Amygdala (tissue), 56 donors: ENCODE results near the gene SCGB1A1.

Experiments
- DNase-seq, 56 donors: peaks; one replicate each; lab custom pipeline; 2025; lab: John Stamatoyannopoulos, UW

The SCGB1A1 gene

GRCh38 chr11:62419314-62419929, 589 bp downstream of the SCGB1A1 start:
- peak in 1 of 56 donors; percentile 42 for DNase-seq

GRCh38 chr11:62419943-62420342, 1.1 kb downstream of the SCGB1A1 start:
- no peak for DNase-seq

GRCh38 chr11:62420882-62421281, 2.0 kb downstream of the SCGB1A1 start:
- DNase-seq, result no peak

- DNase-seq, result no peak
Measured at GRCh38 chr11:62421996-62422395, 3.2 kb downstream of the SCGB1A1 start.

- no peak for DNase-seq
Measured at GRCh38 chr11:62423012-62423411, 4.2 kb downstream of the SCGB1A1 start.

DNA sequence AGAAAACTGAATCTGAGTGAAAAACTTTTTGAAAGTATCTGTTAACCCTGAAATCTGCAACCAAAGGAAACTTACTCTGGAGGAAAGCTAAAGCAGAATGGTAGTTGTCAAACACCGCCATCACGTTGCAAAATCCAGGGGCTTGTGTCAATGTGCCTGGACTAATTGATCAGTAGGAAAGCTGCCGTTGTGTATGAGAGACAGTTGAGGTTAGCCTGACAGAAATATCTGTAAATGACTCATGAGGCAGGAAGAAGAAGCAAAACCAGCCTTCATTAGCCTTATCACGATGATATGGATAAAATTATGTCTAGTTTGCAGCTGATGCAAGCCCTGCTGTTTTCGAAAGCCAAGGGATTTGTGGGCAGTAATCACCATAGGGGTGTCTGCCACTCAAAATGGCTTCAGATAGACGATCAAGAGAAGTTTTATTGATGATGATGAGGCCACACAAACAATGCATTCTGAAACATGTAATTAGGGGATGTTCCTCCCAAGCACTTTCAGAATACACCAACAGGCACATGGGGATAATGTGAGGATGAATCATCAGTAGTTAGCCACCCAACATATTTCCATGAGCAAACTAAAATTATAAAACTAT, 8.9 kb downstream of the SCGB1A1 start:
- peak in 2 of 56 donors; percentile 7 to 31 for DNase-seq

DNA sequence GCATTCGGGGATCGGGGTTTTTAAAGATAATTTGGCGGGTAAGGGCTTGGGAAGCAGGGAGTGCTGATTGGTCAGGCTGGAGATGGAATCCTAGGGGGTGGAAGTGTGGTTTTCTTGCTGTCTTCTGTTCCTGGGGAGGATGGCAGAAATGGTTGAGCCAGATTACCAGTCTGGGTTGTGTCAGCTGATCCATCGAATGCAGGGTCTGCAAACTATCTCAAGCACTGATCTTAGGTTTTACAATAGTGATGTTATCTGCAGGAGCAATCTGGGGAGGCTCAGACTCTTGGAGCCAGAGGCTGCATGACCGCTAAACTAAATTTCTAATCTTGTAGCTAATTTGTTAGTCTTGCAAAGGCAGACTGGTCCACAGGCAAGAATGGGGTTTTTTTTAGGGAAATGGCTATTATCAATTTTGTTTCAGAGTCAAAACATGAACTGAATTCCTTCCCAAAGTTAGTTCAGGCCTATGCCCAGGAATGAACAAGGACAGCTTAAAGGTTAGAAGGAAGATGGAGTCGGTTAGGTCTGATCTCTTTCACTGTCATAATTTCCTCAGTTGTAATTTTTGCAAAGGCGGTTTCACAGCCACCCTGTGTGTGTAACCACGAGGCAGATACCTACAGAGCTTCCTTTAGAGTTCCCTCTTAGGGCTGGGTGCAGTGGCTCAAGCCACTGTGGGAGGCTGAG, 10.2 kb downstream of the SCGB1A1 start:
- DNase-seq, result no peak

DNA sequence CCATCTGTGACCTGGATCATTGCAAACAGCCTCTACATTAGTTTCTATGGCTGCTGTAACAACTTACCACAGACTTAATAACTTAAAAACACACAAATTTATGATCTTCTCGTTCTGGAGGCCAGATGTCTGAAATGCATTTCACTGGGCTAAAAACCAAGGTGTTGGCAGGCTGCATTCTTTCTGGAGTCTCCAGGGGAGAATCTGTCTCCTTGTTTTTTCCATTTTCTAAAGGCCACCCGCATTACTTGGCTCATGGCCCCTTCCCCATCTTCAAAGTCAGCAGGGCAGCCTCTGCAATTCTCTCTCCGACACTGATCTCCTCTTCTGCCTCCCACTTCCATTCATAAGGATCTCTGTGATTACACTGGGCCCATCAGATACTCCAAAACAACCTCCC, 11.6 kb downstream of the SCGB1A1 start:
- DNase-seq, result no peak

DNA sequence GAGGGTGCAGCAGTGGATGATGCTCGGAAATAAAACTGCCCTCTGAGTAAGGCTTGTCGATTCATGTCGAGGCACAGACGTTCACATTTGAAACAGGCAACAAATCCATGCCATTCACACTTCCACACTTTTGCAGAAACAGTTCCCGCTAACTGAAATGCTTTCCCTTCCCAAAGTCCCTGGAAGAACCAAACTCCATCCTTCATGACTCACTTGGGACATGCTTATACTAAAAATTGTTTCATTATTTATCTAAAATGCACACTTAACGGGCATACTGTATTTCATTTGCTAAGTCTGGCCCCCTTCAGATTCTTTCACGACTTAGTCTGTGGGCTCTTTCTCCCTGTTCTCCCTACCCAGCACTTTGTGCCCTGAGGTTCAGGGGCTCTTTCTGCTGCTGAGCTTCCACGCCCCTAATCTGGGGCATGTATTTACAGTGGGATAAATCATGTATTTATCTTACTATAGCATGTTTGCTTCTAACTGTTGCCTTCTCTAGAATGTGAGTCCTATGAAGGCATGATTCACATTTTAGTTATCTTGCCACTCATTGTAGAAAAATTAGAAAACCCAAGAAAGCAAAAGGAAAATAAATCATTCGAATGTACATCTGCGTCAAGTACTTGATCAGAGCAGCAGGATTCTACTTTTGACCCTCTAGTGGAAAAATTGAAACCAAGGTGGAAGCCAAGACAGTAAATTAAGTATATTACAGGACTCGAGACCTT, 12.5 kb downstream of the SCGB1A1 start:
- DNase-seq, result no peak

- no peak for DNase-seq
Measured at GRCh38 chr11:62432695-62433094, 13.9 kb downstream of the SCGB1A1 start.

DNA sequence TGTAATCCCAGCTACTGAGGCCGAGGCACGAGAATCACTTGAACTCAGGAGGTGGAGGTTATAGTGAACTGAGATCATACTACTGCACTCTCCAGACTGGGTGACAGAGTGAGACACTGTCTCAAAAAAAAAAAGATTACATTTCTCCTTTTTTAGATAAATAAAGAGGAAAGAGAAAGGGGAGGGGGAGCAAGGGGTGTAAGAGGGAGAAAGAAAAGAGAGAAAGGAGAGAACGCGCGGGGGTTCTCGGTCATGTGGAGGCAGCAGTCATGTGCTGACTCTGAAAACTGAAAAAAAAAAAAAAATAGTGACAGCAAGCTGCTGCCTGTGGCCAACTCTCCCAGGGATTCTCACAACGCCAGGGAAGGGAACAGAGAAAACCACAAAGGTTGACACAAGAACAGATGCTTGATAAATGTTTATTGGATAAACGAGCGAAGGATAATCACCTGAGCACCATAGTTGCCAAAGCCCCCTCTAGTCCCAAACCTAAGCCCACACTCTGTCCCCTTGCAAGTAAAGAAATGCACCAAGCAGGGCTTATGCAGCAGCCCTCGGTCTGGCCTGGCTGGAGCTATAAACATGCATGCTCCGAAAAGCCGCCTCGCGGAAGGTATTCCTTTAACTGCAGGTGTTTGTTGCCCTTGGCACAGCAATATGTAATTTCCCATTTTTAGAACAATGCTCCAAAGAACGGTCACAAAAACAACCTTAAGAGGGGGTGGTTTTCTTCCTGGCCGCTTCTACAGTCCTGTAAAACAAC, 14.5 kb downstream of the SCGB1A1 start:
- DNase-seq, result no peak

DNA sequence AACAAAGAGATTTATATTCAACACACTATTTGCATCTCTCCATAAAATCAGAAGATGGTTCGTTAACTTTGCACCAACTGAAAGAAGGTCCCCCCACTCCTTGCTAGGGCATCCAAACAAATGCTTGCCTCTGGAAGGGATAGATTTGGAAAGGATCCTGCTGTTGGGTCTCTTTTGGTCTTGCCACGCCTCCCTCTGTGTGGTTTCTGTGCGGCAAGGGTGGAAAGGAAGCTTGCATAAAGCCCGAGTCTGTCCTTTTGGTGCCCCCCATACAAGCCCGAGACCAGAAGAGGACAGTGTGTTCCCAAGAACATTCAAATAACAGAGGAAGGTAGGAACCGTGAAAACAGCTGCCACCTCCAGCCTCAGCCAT, 15.1 kb downstream of the SCGB1A1 start:
- no peak for DNase-seq

- DNase-seq, result peak in 13 of 56 donors; percentile 10 to 69 (median 34)
Measured at GRCh38 chr11:62435846-62436660, 17.2 kb downstream of the SCGB1A1 start.

GRCh38 chr11:62437616-62438015, 18.8 kb downstream of the SCGB1A1 start:
- no peak for DNase-seq

- DNase-seq, result no peak
Measured at GRCh38 chr11:62438641-62439040, 19.8 kb downstream of the SCGB1A1 start.

- no peak for DNase-seq
Measured at GRCh38 chr11:62439785-62440602, 21.2 kb downstream of the SCGB1A1 start.

DNA sequence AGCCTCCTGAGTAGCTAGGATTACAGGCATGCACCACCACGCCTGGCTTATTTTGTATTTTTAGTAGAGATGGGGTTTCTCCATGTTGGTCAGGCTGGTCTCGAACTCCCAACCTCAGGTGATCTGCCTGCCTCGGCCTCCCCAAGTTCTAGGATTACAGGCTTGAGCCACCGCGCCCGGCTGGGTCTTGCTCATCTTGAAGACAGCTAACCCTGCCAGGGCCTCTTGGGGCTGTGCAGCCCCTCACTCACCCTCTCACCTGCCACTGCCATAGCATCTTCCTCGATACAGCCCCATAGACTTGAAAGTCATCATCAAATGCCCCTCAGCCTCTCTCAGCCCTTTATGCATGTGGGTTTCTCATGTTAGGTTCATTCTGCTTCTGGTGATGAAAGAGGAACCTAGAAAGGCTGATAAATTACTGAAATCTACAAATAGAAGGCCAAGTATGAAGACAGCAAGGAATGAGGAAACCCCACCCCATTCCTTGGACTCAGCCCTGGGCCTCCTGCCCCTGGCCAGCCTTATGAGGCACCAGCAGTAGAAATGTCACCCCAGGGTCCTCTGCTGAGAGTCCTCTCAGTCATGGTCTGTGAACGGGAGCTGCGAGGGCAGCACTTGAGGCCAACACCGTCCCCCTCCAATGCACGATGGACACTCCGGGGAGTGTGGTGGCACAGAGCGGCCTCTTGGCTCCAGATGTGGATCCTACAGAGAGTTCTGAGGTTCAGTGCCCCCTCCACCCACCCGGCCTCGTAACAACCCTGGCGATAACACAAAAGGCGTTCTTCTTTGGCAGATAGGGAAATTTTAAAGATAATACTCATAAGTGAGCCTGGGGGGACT, 24.8 kb downstream of the SCGB1A1 start:
- DNase-seq, result no peak
